Epidermal melanocyte (primary cell): Measurements from ENCODE around the gene GNAO1.

Source experiments
- DNase-seq: peaks from one replicate; pipeline ENCODE4 v3.0.0; 2011; ENCODE audit warnings: low spot score; ENCODE audit not compliant: insufficient read length

GNAO1 gene

DNA sequence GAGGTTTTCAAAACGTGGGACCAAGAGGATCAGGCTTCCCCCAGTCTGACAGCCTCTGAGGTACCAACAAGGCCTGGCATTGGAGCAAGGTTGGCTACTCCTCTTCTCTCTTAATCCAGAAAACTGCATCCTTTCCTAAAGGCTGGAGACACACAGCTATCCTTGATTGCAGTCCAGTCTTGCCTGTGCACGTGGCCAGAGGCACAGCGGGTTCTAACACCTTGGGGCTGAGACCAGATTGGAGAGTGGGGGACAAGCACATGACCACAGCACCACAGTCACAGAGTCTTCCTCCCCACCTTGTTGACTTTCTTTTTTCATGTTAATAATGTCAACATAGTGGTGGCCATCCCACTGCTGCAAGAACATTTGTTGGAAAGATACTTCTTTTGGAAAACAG is 46.9 kb downstream of the GNAO1 start:
- no peak for DNase-seq

- DNase-seq: no peak
These were observed 50.3 kb downstream of the GNAO1 start for GRCh38 chr16:56241596-56241995.

- DNase-seq: no peak
These were observed 51.5 kb downstream of the GNAO1 start for GRCh38 chr16:56242740-56243139.

DNA sequence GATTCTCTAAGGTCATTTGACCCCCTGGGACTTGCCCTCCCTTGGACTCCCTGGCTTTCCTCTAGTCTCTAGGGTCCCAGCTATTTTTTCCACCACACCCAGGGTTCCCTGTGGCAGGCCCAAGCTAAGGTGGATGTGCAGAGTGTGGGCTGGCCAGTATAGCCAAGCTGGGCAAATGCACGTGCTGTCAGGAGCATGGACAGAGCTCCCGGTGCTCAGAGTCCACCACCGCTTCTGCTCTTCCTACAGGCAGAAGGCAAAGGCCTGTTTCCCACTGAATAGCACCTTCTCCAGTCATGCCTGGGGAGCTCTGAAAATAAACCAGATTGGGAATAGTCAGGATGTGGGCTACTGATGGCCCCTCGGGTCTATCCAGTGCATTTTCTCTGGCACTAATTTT is 53.3 kb downstream of the GNAO1 start:
- DNase-seq: no peak

GRCh38 chr16:56245197-56245596 is 53.9 kb downstream of the GNAO1 start:
- no peak for DNase-seq

DNA sequence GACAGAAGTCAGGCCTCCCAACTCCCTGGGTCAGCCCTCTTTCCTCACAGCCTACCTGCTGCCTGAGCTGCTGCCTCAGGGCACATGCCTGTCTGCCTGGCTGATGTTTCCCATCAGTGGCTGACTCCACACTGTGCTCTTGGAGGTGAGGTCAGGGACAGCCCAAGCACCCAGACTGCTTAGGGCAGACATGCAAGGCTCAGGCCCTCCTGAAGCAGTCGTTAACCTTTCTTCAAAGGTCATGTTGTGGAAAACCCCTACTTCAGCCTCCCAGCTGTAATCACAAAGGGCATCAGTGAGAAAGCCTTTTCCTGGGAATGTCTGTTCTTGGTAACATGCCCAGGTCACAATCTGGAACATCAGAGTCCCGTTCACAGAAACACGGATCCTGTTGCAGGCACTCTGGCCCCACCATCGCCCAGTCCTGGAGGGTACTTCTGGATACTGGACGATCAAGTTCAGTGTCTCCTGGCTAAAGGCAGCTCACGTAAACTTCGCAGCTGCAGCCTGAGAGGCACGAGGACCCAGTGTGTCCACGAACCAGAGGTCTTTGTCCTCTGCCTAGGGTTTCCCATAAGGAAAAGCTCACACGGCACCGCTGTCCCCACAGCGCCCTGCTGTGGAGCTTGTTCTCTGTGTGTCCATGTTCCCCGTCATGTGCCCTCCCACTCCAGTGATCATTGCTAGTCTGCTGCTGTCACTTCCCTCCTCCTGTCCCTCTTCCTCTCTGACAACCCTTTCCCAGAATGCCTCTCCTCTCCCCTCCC is 54.9 kb downstream of the GNAO1 start:
- DNase-seq: no peak

DNA sequence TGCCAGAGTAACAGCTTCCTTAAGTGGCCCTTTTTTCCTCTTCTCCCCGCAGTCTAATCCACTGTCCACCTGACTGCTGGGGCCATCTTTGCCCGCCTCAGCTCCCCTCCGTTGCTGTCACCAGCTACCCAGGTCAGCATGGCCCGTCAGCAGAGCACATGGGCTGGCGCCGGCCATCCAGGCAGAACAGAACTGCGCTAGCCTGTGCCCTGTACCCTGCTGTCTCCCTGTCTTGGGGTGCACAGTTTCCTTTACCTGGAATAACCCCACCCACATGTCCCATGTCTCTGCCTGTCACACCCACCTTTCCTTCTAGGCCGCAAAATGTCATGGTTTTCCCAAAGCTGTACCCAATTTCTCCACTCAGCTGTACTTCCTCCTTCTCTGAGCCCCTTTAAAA is 55.7 kb downstream of the GNAO1 start:
- no peak for DNase-seq

DNA sequence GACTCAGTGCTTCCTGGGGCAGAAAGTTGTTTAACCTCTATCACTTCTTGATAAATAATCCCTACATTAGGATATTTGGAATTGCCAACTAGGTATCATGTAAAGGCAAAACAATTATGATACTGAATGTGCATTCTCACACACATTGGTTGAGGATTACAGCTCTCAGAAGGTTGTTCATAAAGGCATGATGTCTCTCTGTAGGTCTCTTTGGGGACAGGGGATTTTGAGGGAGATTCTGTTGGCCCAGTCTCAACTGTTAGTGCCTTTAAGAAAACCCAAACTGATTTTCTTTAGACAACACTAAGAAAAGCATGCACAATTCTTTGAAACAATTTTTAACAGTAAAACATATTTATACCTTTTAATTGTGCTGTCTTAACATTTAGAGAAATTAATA is 56.5 kb downstream of the GNAO1 start:
- no peak for DNase-seq

DNA sequence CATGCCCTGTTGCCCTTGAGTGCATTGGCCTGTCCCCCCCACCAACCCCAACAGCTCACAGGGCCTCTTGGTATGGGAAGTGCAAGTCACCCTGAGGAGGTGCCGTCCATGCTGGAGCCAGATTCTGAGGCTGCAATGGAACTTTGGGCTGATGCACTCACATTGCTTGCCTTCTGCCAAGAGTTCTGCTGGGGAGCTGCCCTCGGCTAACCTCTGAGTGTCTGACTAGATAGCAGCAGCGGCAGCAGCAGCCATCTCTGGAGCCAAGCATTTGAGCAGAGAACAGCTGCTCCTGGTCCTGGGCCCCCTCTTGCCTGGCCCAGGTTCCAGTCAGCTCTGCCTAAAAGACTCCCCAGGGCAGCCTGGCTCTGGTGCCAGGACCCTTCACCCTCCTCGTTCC is 61.5 kb downstream of the GNAO1 start:
- DNase-seq: no peak

- no peak for DNase-seq
These were observed 64.6 kb downstream of the GNAO1 start for GRCh38 chr16:56255904-56256303.

DNA sequence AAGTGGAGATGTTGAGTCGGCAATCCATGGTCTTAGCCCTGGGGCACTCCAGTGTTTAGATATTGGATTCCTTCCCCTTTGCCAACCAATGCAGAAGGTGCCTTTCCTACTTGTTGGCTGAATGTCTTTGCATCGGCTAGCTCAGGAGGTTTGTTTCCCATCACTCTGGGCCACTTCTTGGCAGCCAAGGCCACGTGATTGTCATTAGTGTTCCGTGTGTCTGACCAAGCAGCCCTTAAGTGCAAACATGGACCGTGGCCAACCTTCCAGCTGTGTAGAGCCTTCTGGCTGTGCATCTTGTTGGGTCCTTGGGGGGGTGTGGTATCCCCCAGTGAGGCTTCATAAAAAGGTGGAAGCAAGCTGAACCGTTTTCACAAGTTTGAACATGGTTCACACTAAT is 66.0 kb downstream of the GNAO1 start:
- DNase-seq: no peak

DNA sequence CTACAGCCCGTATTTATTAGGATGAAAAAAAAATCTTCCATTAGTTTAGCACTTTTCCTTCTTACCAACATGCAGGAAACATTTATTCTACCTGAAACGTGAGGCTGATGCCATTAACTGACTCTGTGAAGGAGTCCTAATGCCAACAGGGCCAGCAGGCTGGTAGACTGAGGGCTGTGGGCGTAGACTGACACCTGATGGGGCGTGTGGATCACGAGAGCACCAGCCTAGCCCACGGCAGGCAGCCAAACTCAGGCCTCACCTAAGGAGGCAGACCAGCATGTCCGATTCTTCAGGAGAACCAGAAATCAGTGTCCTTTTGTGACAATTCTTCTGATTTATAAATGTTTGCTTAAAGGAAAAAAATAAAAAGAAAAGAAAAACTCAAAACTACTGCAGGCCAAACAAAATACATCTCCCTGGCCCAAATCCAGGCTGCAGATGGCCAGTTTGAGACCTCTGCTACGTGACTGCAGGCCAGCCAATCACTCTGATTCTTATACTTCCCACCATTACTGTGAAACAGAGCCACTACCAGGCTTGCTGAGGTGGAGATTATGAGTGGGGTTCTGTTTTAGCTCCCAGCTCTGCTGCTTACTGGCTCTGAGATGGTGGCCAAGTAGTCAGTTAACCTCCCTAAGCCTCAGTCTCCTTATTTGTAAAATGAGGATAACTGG is 66.5 kb downstream of the GNAO1 start:
- no peak for DNase-seq

GRCh38 chr16:56258508-56259424 is 67.5 kb downstream of the GNAO1 start:
- no peak for DNase-seq

GRCh38 chr16:56259425-56259779 is 68.1 kb downstream of the GNAO1 start:
- DNase-seq: no peak

- no peak for DNase-seq
These were observed 69.3 kb downstream of the GNAO1 start for GRCh38 chr16:56260378-56261160.

GRCh38 chr16:56261656-56262055 is 70.4 kb downstream of the GNAO1 start:
- no peak for DNase-seq

- DNase-seq: no peak
These were observed 70.9 kb downstream of the GNAO1 start for GRCh38 chr16:56262148-56262547.

DNA sequence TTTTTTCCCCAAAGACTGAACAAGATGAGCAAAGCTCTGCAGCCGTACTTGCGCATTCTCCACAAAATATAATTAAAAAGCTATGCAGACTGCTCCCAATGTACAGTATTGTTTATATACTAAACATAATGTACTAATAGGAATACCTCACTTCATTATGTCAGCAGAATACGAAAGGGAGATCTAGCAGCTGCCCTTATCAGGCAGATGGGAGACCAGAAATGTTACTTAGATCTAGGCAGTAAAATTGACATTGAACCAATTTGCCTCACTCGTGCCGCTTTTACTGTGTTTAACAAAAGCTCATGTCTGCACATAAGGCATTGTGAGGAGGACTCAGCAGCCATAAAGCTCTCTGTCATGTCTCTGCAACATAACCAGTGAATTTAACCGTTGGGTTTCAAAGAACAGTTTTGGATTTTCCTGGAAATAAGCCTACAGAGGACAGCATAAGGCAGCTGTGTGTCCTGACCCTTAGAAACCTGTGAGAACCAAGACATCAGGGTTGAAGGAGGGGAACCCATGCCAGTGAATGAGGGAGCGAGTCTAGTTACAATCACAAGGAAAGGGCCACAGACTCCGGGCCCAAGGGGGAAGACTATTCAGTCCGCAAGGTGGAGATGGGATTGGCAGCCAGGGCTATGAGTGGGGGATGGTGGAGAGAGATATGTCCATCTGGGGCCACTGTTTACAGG is 71.4 kb downstream of the GNAO1 start:
- DNase-seq: no peak

GRCh38 chr16:56263711-56264608 is 72.7 kb downstream of the GNAO1 start:
- DNase-seq: no peak

DNA sequence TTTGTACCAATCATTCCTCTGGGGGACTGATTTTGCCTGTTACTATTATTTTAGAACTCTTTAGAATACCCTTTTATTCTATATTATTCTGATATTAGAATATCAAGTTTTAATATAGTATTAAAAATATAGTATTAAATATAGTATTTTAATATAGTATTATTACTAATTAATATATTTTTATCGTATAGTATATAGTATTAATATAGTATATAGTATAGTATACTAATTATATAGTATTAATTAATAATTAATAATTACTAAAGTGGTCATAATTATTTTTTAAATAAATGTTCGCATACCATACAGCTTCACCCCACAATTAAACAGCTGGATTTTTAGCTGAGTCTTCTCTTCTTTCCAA is 73.3 kb downstream of the GNAO1 start:
- no peak for DNase-seq
